ENCODE data around the gene IFT81.

The IFT81 gene

DNA sequence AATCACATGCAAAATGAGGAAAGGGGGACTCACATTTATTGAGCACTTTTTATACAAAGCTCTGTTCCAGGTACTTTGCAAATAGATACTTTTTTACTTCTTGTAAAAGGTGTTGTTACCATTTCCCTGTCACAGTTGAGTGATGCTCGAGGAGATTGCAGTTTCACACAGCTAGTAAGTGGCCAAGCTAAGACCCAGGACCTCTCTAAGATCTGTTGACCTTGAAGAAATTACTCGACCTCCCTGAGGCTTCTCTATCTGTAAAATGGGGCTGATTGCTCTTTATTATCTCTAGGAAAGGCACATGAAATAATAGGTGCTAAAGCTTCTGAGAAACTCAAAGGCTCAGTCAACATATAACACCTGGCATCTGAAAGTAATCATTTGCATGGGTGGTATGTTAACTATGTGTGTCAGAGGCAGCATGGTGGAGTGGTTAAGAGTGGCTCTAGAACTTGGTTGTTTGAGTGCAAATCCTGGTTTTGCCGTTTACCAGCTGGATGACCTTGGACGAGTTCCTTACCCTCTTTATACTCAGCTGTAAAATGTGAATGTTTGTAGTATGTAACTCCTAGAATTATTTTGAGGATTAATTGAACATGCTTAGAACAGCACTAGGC lies 41.5 kb downstream of the IFT81 start:
- DNase-seq: no peak

DNA sequence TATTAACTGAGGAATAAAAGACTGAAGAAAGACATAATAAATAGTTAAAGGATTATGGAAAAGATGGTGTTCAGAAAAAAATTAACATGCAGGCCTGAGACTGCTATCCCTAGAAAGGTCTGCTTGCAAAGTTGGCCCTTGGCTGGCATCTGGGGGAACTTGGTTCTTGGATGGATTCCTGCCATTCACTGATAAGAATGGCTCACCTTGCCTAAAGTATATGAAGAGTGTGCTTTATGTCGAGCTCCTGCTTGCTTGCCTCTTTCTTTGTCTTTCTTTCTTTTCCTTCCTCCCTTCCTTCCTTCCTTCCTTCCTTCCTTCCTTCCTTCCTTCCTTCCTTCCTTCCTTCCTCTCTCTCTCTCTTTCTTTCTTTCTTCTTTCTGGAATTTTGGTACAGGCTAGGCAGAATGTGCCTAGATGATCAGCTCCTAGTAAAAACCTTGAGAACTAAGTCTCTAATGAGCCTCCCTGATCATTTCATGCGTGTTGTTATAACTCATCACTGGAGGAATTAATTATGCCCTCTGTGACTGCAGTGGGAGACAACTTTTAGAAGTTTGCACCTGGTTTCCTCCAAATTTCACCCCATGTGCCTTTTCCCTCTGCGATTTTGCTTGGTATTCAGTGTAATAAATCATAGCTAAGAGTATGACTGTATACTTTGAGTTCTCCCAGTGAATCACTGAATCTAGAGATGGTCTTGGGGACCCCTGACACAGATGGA lies 44.7 kb downstream of the IFT81 start:
- DNase-seq: no peak

DNA sequence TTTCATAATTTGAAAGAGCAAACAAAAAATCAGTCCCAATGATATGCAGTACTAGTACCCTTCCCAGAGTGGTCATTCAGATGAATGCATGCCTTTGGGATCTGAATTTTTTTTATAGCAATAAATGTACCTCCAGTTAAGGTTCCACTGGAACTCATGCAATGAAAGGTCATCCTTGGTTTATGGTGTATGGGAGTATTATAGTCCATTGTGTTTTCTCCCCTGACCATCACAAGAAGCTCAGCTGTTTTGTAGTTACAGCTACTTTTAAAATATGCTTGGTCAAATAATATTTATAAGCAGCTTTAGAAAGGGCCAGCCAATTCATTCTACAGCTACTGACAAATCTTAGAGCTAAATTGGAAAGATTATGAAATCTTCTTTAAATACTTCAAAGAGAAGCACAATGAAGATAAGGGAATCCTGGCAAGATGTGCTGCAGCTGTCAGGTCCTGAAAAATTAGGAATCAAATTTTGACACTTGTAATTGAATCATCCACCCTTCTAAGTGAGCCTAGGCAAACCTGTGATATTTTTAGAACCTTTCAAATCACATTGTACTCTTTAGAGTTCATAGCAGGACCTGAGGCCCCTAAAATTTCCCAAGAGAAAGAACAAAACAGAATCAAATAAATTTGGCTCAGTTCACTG lies 46.5 kb downstream of the IFT81 start:
- DNase-seq: no peak

DNA sequence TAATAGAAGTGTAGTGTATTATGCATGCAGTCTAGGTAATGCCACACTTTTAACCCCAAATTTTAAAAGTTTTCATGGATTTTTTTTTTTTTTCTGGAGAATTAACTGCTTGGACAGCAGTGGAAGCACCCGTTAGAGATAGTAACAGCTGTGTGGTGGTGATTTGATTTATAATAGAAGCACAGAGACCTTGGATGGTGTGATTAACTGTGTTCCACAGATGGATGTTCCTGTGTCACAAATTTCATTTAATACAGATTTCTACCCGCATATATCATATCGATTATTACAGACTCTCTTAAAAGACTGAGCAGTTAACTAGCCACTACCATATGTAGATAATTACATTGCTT lies 47.0 kb downstream of the IFT81 start:
- DNase-seq: no peak

DNA sequence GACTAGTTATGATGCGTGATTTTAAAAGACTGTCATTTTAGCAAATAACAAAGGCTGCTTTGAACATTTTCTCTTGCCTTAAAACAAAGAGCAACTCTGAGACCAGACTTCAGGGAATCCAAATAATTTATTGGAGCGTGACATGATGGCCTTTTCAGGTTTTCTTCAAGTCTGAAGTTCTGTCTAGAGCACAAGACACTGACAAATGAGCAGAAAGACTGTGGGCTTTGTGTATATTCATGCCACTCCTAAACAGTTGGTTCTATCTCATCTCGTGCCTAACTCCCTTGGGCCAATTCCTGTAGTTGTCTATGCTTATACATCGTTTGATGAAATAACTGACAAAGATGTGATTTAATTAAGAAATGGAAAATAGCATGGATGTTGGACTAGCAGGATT lies 47.5 kb downstream of the IFT81 start:
- DNase-seq: no peak

DNA sequence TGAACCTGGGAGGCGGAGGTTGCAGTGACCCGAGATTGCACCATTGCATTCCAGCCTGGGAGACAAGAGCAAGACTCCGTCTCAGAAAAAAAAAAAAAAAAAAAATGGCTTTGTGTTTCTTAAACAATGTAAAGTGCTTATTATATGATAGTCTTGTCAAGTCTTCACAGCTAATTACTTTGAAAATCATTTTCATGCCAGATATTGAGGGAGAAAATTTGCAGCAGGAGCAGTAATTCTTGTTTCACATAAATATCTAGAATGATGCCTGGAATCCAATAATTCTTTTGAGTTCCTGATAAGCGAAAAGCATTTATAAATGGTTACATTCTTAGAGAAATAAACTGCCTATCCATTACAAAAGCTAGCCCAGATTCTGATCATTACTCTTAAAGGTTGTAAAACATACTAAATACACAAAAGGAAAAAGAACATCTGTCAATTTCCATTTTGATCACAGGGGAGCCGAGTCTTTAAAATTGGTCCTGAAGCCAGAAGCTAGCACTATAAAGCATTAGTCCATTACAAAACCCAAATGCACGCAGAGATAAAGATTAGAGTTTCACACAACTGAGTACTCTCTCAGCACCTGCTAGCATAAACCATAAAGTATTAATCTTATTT lies 50.3 kb downstream of the IFT81 start:
- DNase-seq: no peak

DNA sequence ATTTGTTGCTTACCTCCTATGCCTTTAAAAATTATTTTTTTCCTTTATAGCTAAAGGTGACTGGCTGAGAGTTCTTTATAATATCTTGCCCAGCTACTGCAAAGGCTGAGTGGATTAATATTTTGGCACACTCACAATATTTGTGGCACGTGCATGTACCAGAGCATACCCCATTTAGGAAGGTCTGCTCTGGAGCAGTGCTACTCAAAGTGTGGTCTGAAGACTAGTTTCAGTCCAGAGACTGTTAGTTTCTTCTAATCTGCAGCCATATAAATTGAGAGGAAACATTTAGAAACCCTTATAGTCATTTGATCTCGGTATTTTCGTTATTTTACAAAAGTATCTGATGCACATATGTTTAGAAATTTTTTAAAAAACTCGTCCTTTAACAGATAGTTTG lies 51.0 kb downstream of the IFT81 start:
- no peak for DNase-seq

DNA sequence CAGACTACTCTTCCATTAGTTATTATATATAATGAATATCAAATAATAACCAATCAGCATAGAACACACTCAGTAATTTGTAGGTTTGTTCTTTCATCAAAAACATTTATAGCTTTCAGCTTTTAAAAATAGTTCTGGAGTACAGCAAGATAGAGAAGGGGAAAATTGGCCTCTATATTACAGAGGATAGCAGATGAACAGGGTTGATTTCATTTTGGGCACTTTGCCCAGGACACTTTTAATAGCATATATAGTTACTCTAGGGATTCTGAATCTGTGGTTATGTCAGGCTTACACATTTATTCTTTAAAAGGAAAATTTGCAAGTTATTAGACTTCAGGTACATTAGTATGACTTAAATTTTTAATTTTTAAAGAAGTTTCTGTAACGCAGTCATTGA lies 52.6 kb downstream of the IFT81 start:
- DNase-seq: no peak

DNA sequence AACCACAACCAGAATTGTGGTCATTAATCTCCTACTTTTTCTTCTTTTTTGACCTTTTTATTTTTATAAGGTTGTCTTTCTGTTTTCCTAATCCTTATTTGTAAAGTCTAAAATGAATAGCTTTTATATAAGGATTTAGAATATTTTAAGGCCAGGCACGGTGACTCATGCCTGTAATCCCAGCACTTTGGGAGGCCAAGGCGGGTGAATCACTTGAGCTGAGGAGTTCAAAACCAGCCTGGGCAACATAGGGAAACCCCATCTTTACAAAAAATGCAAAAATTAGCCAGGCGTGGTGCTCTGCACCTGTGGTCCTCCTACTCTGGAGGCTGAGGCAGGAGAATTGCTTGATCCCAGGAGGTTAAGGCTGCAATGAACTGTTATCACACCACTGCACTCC lies 55.1 kb downstream of the IFT81 start:
- no peak for DNase-seq

DNA sequence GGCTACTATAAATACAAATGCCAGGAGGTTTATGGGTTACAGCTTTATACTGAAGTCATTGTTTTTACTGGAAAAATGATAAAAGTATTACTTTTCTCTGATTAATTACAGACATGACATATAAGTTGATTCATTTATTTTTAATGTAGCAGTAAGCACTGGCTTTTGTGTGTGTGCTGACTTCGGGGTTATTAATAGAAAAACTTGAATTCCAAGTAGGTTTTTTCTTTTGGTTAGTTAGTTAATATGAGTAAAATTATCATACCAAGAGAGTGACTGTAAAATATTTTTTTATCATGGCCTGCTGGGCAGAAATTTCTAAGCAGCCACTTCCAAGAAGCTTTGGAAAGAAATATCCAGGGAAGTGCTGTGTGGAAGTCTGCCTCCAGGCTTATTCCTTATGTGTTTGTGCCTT lies 56.4 kb downstream of the IFT81 start:
- no peak for DNase-seq

DNA sequence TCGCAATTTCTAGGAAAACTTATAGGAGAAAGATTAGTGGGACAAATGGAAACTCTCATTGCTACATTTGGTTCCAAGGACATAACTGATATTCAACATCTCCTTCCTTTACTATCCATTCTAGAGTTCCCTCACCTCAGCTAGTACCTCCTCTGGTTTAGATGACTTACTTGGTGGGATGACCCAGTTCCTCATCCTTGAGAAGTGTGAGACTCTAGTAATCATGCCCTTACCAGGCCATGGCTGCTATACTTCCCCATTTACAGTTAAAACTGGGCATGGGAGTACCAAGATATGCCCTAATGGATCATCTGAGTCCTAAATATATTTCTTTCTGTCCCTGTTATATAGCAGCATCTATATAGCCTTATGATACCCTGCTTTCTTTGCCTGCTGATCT lies 58.1 kb downstream of the IFT81 start:
- no peak for DNase-seq

DNA sequence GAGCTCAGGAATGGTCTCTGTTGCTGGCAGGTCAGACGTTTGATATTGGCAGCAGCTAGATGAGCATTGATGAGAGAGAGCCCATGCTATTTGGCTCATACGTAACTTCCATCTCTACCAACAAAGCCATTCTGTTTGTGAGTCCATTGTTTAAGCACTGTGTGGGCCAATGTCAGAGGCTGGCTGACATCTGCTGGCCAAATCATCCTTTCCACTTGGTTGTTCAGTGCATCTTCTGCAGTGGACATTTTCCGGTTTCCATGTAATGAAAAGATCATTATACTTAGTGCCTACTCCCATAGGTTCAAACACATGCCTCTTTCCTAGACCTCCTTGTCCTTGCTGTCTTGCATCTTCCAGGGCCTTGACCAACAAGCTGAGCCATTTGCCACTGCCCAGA lies 59.2 kb downstream of the IFT81 start:
- DNase-seq: no peak

DNA sequence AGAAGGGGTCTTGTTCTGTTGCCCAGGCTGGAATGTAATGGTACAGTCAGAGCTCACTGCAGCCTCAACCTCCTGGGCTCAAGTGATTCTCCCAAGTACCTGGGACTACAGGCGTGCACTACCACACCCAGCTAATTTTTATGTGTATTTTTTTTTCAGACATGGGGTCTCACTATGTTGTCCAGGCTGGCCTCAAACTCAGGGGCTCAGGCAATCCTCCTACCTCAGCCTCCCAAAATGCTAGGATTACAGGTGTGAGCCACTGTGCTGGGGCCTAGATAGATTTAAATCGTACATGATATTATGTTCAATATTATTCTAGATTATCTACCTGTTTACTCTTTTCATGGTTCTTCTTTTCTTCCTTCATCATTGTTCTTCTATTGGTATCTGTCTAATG lies 61.5 kb downstream of the IFT81 start:
- no peak for DNase-seq

DNA sequence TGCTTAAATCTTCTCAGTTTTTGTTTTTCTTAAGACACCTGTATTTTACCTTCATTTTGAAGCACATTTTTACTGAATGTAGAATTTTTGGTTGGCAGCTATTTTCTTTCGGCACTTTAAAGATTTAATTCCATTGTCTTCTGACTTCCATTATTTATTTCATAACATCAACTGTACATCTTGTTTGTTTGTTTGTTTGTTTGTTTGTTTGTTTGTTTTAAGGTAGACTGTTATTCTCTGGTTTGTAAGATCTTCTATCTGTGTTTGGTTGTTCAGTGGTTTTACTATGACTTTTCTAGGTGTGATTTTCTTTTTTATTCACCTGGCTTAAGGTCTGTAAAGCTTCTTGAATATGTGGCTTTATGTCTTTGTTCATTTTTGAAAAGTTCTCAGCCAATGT lies 61.9 kb downstream of the IFT81 start:
- DNase-seq: no peak

DNA sequence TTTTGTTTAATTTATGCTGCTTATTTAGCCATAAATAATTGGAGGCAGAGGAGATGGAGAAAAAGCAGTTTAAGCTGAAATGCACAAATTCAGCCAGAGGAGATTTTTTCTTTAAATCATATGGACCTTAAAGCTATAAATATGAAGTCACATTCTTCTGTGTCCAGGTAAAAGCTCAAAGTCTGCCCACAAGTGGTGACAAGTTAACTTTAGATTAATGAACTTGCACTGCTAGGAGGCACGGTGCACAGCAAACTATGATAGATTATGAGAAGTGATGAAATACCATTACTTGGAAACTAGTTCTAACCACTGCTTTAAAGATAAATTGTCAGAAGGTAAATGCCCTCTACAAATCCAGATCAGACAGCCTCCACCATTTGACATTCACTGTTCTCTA lies 69.0 kb downstream of the IFT81 start:
- no peak for DNase-seq

DNA sequence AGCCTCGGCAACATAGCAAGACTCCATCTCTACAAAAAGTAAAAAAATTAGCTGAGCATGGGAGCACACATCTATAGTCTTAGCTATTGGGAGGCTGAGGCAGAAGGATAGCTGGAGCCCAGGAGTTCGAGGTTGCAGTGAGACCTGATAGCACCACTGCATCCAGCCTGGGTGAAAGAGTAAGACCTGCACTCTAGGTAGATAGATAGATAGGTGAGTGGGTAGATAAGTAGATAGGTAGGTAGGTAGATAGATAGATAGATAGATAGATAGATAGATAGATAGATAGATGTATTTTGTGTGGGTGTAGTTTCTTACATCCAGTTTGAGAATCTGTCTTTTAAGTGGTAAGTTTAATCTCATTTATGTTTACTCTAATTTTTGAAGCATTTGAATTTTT lies 72.8 kb downstream of the IFT81 start:
- DNase-seq: no peak

DNA sequence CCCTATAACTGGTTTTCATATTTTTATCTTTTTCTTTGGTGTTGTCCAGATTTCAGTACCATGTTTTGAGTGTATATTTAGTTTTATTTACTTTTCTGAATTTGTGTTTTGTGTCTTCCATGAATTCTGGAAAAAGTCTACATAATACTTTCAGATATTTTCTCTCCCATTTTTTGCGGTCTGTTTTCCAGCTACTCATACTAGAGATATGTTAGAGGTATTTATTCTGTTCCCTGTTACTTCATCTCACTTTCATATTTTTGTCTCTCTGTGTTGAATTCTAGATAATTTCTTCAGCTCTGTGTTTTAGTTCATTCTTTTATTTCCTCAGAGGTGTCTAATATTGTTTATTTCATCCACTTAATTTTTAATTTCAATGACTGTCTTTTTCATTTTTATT lies 74.2 kb downstream of the IFT81 start:
- no peak for DNase-seq

DNA sequence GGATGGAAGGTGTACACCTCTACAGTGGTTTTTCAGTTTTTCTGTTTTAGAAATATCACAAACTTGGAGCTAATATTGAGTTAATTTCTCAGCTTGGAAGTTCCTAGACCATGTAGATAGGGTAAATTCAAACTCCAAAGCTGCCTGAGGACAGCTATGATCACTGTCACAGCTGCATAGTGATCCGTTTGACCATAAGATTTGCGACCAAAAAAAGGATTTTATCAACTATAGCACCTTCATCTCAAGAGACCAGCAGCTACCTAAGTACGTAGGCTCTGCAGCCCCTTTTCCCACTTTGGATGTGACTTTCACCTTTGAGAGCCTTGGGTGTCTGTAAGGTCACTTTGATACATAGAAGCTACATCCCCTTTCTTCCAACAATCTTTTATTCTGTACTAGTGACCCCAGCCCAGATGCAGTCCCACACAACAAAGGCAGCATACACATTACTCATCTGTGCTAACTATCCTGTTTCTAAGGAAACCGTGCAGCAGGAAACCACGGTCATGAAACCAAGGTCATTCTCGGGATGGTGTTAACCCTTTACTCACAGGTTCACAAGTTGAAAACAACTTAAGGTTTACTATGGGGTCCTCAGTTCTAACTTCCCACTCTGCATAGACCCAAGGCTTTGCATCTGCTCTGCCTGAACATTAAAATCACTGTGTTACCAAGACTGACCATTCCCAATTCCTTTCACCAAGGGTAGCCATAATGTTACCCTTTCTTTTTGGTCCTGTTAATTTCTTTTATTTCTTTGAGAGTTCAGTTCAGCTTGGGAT lies 75.4 kb downstream of the IFT81 start:
- DNase-seq: peak; percentile 9

DNA sequence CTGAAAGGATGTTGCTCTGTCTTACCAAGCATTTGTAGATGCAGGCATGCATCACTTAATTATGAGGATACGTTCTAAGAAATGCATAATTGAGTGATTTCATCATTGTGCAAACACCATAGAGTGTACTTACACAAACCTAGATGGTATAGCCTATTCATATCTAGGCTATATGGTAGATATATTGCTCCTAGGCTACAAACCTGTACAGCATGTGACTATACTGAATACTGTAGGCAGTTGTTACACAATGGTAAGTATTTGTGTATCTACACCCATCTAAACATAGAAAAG lies 75.9 kb downstream of the IFT81 start:
- no peak for DNase-seq

DNA sequence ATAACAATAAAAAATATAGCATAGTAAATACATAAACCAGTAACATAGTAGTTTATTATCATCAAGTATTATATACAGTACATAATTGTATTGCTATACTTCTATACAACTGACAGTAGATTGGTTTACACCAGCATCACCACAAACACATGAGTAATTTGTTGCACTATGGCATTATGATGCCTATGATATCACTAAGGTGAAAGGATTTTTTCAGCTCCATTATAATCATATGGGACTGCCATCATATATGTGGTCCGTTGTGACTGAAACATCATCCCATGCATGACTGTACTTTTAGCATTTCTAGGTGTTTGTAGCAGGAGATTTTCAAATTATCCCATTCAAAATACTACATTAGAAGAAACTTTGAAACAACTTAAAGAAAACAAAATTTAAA lies 77.8 kb downstream of the IFT81 start:
- DNase-seq: no peak

DNA sequence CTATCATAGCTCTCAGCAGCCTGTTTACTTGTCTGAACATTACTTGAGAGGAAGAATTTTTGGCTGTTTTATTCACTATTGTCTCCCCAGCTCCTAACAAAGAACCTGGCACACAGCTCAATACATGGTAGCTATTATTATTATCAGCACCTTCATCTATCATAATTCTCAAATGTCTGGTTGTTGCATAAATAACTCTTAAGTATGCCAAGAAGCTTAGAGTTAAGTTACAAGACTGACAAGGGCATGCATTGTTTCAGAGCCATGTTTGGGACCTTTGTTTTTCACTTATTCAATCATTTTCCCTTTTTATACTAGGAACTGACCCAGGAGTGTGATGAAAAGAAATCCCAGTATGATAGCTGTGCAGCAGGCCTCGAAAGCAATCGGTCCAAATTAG lies 79.4 kb downstream of the IFT81 start:
- DNase-seq: no peak

DNA sequence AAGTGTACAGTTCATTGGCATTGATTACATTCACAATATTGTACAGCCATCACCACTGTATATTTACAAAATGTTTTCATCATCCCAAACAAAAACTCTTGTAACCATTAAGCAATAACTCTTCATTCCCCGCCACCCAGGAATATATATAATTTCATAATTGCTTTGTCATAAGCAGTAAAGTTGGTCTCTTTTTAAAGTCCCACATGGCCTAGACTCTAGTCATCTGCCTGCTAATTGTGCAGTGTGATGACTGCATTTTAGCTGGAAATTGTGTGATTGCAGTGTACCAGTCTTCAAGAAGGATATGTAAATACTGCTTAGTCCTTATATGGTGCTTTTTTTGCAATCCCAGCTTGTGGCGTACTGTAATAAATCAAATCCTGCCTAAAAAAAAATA lies 81.8 kb downstream of the IFT81 start:
- DNase-seq: no peak

Measured in stimulated activated CD4-positive, alpha-beta T cell treated with anti-CD3 and anti-CD28 coated beads, Interleukin-15, amount 100 ng/mL, for 24 hours (primary cell).